Psoas muscle (tissue), 8 donors: ENCODE results near the gene ACTL9. TPM values are rescaled to one million over a fixed set of nuclear protein-coding genes. Genes with fewer than 3 reads are reported as not detected.
A peak's percentile ranks its signal among the peaks of the same experiment; 100 is the strongest.

Experiments used
- ATAC-seq, 4 donors: fragments of 200-7000 bp; cut with Tn5 transposase; one replicate each; pipeline ENCODE4 v1.9.1; 2020; ENCODE audit warnings: moderate library complexity in 3 of 4, mild to moderate bottlenecking in 2 of 4
- DNase-seq, 2 donors: peaks; one replicate each; pipeline ENCODE4 v3.0.0-alpha.2; 2020
- H3K27ac ChIP-seq: fragments of 200-600 bp; one replicate; pipeline ENCODE4 v1.8.0; 2022
- H3K27me3 ChIP-seq, 3 donors: fragments of 200-600 bp in 1 of 3; one replicate each; pipeline versions ENCODE4 v1.6.1 to v1.8.0; 2013 to 2022; ENCODE audit warnings: low read length in 2 of 3, mild to moderate bottlenecking in 2 of 3, moderate library complexity in 1 of 3; ENCODE audit not compliant: insufficient read depth in 3 of 3
- H3K36me3 ChIP-seq, 2 donors: fragments of 200-600 bp in 1 of 2; one replicate each; pipeline versions ENCODE4 v1.6.1 to v1.8.0; 2013 to 2022; ENCODE audit warnings: low read depth in 1 of 2, mild to moderate bottlenecking in 1 of 2, moderate library complexity in 1 of 2; ENCODE audit not compliant: insufficient read depth in 1 of 2
- H3K4me1 ChIP-seq: fragments of 200-600 bp; one replicate; pipeline ENCODE4 v1.8.0; 2022
- H3K4me3 ChIP-seq: fragments of 200-600 bp; one replicate; pipeline ENCODE4 v1.8.0; 2022; ENCODE audit warnings: mild to moderate bottlenecking
- H3K9me3 ChIP-seq: fragments of 200-600 bp; one replicate; pipeline ENCODE4 v1.8.0; 2022
- CTCF ChIP-seq: fragments of 200-600 bp; IDR thresholded peaks from one replicate; pipeline ENCODE4 v1.8.0; 2022; ENCODE audit warnings: antibody characterized with exemption
- WGBS, 3 donors: extraction: QIAGEN DNeasy Blood & Tissue Kit; methylation state at CpG; one replicate each; pipeline versions ENCODE4 v1.1.6 to v1.1.7; 2013; 5-methylcytosine and 5-hydroxymethylcytosine counted together
- intact Hi-C, 2 donors: fragments of 100-400 bp; cut with DNase I; formaldehyde crosslinking; loops; one replicate each; pipeline versions ENCODE4 v1.11.0 to v1.14.2; 2022
- polyA plus RNA-seq, 3 donors: library from polyadenylated mRNA; stranded (reverse); fragments of 200-250 nt; gene quantifications; one replicate each; pipeline ENCODE4 v1.2.3, GENCODE V29; 2013
- total RNA-seq, 4 donors: library from RNA; stranded (reverse); fragmentation: NEBNext Ultra II Directional in 2 of 4; extraction: Animal tissue kit (Norgen Biotek cat#: 25700) in 2 of 4; gene quantifications; one replicate each; pipeline versions ENCODE4 v1.2.1 to v1.2.4, GENCODE V29; 2021 to 2023
- donor health status: healthy with polysubstance abuse.
- donor health status: DM: no; HTN: no; CAD: no; lungs with moderate emphysema.
- donor health status: Bipolar disorder and iron deficiency.
- donor health status: healthy.
- donor health status: DM: yes; HTN: yes; CAD: no.
- donor health status: DM: no; HTN: no; CAD: no.
- donor health status: DM: no; HTN: no; CAD: no.
- donor health status: DM: yes; HTN: yes; CAD: no.

The ACTL9 gene
- total and polyA plus RNA-seq, 7 donors = not detected

DNA sequence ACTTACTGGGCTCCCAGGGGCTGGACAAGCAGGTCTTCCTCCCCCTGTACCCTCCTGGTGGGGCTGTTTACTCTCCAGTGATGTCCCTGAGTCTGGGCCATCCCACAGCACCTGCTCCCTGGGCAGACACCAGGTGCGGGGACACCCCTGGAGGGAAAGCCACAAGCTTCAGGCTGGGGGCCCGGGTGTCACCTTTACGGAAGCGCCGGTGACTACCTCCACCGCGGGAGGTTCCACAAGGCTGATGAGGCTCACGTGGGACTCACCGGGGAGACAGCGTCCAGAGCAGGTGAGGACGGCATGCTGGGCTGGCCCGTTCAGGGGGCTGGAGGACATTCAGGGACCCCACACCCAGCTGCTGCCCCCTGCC, 43.3 kb downstream of the ACTL9 start:
- intact Hi-C loops = loop anchor here in 1 of 2 donors (2.0 kb wide), 1 partner anchor 37 kb away; no protein-coding TSS in a partner anchor
- Histone ChIP-seq H3K9me3 (no peaks in the 10 kb centered on the region), H3K27ac (no peak overlapping the region), H3K4me1 (no peaks in the 10 kb centered on the region), H3K27me3 (peaks cover 0 to 8% (median 0%) of the 10 kb centered on the region in 3 donors), H3K4me3 (no peak overlapping the region), H3K36me3 (no peaks in the 10 kb centered on the region)
- ATAC-seq = no peak
- DNase-seq = peak in 1 of 2 donors; percentile 42
- TF ChIP-seq CTCF = no peak
- 65 to 75% (median 66%) methylated on average over 12 of the region's 12 CpGs for WGBS, 3 donors

DNA sequence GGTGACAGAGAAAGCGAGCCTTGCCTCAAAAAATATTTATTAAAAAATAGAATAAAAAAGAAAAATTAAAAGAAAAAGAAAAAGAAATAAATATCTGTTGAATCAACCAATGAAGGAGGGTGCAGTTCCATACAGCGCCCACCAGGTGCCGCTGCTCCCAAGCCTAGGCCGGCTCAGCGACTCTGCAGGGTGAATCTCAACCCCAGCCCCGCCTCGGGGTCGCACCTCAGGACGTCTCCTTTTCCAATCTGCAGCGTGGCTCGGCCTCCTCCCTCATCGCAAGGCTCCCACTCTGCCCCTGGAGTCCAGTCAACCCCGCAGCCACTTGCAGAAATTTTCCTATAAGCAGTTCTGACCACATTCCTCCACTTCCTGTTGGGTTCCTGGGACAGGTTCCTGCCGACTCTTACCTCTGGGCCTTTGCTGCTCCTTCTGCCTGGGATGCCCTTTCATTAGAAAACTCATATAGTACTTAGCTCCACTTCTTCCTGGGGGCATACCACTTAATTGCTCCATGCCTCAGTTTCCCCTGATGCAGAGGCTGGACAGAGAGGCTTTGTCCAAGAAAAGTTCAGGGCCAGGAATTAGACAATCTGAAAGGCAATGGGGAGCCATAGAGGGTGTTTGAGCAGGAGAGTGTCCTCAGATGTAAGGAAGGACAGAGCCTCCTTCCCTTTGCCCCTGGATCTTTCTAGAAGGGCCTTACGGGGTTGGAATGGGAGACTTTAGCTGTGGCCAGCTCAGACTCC, 43.8 kb downstream of the ACTL9 start:
- Histone ChIP-seq H3K4me1 (no peaks in the 10 kb centered on the region), H3K9me3 (no peaks in the 10 kb centered on the region), H3K4me3 (no peak overlapping the region), H3K36me3 (no peaks in the 10 kb centered on the region), H3K27ac (no peak overlapping the region), H3K27me3 (peaks cover 0 to 8% (median 0%) of the 10 kb centered on the region in 3 donors)
- intact Hi-C loops = loop anchor here in 1 of 2 donors (2.0 to 5.0 kb wide), 2 partner anchors 38 to 423 kb away; no protein-coding TSS in a partner anchor
- ATAC-seq (peak in 1 of 4 donors; percentile 53), DNase-seq (peak; percentile 35 to 64)
- WGBS, 3 donors = 3 to 6% (median 4%) methylated on average over 15 of the region's 15 CpGs
- TF ChIP-seq CTCF = peak; percentile 81

- intact Hi-C loops = no loop called here
- no peak overlapping the region for H3K27ac ChIP-seq
- no peak for TF ChIP-seq CTCF
- DNase-seq = no peak
- no peaks in the 10 kb centered on the region for H3K9me3 ChIP-seq
- ATAC-seq = no peak
- no peak overlapping the region for H3K4me3 ChIP-seq
- no peaks in the 10 kb centered on the region for H3K4me1 ChIP-seq
- no peaks in the 10 kb centered on the region for H3K36me3 ChIP-seq
- 71 to 80% (median 78%) methylated on average over 6 of the region's 6 CpGs for WGBS, 3 donors
- H3K27me3 ChIP-seq = peaks cover 0 to 4% (median 0%) of the 10 kb centered on the region in 3 donors
These were observed 50.4 kb downstream of the ACTL9 start for GRCh38 chr19:8648240-8648639.

Other genes starting within 250 kb of the ACTL9 start
- under 1 TPM; 0.22 to 0.65 (median 0.49) TPM for gene PRAM1, start 196.2 kb downstream of the ACTL9 start, total RNA-seq
- under 1 TPM in 2 of 3 donors, not detected in 1; 0.27 to 0.29 TPM for gene PRAM1, start 196.2 kb downstream of the ACTL9 start, polyA plus RNA-seq
- gene ZNF414, start 184.6 kb downstream of the ACTL9 start, total RNA-seq = 10 to 100 TPM; 15.6 to 19.3 (median 17.8) TPM
- 10 to 100 TPM; 10.4 to 21.6 (median 17.8) TPM for gene ZNF414, start 184.6 kb downstream of the ACTL9 start, polyA plus RNA-seq
- gene MYO1F, start 121.4 kb downstream of the ACTL9 start, total RNA-seq = 1 to 10 TPM; 3.5 to 6.3 (median 5.2) TPM
- 1 to 10 TPM in 2 of 3 donors, under 1 TPM in 1; 1.00 to 1.0 (median 1.0) TPM for gene MYO1F, start 121.4 kb downstream of the ACTL9 start, polyA plus RNA-seq
- 1 to 10 TPM; 1.9 to 8.2 (median 3.8) TPM for gene ADAMTS10, start 88.1 kb downstream of the ACTL9 start, total RNA-seq
- 1 to 10 TPM; 3.4 to 3.8 (median 3.4) TPM for gene ADAMTS10, start 88.1 kb downstream of the ACTL9 start, polyA plus RNA-seq
- gene NFILZ, start 68.2 kb downstream of the ACTL9 start, total RNA-seq = not detected
- gene NFILZ, start 68.2 kb downstream of the ACTL9 start, polyA plus RNA-seq = not detected
- not detected for gene OR2Z1, start 22.8 kb upstream of the ACTL9 start, total RNA-seq
- gene OR2Z1, start 22.8 kb upstream of the ACTL9 start, polyA plus RNA-seq = not detected
- gene ZNF558, start 133.5 kb upstream of the ACTL9 start, total RNA-seq = 10 to 100 TPM; 12.9 to 15.7 (median 14.3) TPM
- gene ZNF558, start 133.5 kb upstream of the ACTL9 start, polyA plus RNA-seq = 10 to 100 TPM in 1 of 3 donors, 1 to 10 TPM in 2; 5.7 to 13.7 (median 9.4) TPM
- gene MBD3L1, start 133.6 kb upstream of the ACTL9 start, total RNA-seq = not detected
- gene MBD3L1, start 133.6 kb upstream of the ACTL9 start, polyA plus RNA-seq = not detected